Right forelimb (tissue), 1 donor: ENCODE results near the gene SPP1.
"Not testable (repeated sequence)": the region's sequence is repeated elsewhere in the genome, so short reads cannot be mapped to it uniquely, and the experiment has no call there.

Source experiments
- DNase-seq: peaks from one replicate; pipeline ENCODE4 v3.0.0-alpha.2; 2018

The SPP1 gene

GRCh38 chr4:87975466-87975865, at the start of gene SPP1:
TSS of gene SPP1 (plus strand) at chr4:87975714. CDS start at chr4:87976896, 1,182 bp downstream.
- no peak for DNase-seq

- DNase-seq: no peak
These were observed 48.9 kb upstream of the SPP1 start for GRCh38 chr4:87926554-87927098.

- DNase-seq: no peak
These were observed 44.9 kb upstream of the SPP1 start for GRCh38 chr4:87930629-87931028.

- no peak for DNase-seq
These were observed 43.6 kb upstream of the SPP1 start for GRCh38 chr4:87931932-87932331.

GRCh38 chr4:87932718-87933141, 42.8 kb upstream of the SPP1 start:
- no peak for DNase-seq

- DNase-seq: no peak
These were observed 42.2 kb upstream of the SPP1 start for GRCh38 chr4:87933337-87933736.

- no peak for DNase-seq
These were observed 41.3 kb upstream of the SPP1 start for GRCh38 chr4:87934157-87934704.

- DNase-seq: no peak
These were observed 40.5 kb upstream of the SPP1 start for GRCh38 chr4:87934973-87935372.

- DNase-seq: not testable (repeated sequence)
These were observed 39.6 kb upstream of the SPP1 start for GRCh38 chr4:87935954-87936353.

GRCh38 chr4:87937523-87937922, 38.0 kb upstream of the SPP1 start:
- no peak for DNase-seq

- DNase-seq: no peak
These were observed 36.8 kb upstream of the SPP1 start for GRCh38 chr4:87938746-87939145.

GRCh38 chr4:87939978-87940690, 35.4 kb upstream of the SPP1 start:
- no peak for DNase-seq

- not testable (repeated sequence) for DNase-seq
These were observed 34.7 kb upstream of the SPP1 start for GRCh38 chr4:87940809-87941208.

GRCh38 chr4:87941537-87942392, 33.7 kb upstream of the SPP1 start:
- no peak for DNase-seq

GRCh38 chr4:87943660-87944149, 31.8 kb upstream of the SPP1 start:
- no peak for DNase-seq

- DNase-seq: no peak
These were observed 30.5 kb upstream of the SPP1 start for GRCh38 chr4:87944967-87945366.

- no peak for DNase-seq
These were observed 28.7 kb upstream of the SPP1 start for GRCh38 chr4:87946766-87947165.

- no peak for DNase-seq
These were observed 27.9 kb upstream of the SPP1 start for GRCh38 chr4:87947381-87948160.

- no peak for DNase-seq
These were observed 25.6 kb upstream of the SPP1 start for GRCh38 chr4:87949961-87950360.

- no peak for DNase-seq
These were observed 25.0 kb upstream of the SPP1 start for GRCh38 chr4:87950493-87950892.

GRCh38 chr4:87950936-87951511, 24.5 kb upstream of the SPP1 start:
- DNase-seq: no peak

- DNase-seq: no peak
These were observed 21.7 kb upstream of the SPP1 start for GRCh38 chr4:87953826-87954225.
